Epithelial cell of alveolus of lung (primary cell): Measurements from ENCODE around the gene TMSB4Y. TPM values are rescaled to one million over a fixed set of nuclear protein-coding genes. Genes with fewer than 3 reads are reported as not detected.

Experiments used
- total RNA-seq: library from RNA; depleted of rRNA; stranded (reverse); fragments of >200 nt; gene quantifications from 2 replicates; pipeline ENCODE4 v1.2.1, GENCODE V29; 2015

TMSB4Y gene
- 0.52 TPM in 1 of 2 replicates, not detected in the other for total RNA-seq

DNA sequence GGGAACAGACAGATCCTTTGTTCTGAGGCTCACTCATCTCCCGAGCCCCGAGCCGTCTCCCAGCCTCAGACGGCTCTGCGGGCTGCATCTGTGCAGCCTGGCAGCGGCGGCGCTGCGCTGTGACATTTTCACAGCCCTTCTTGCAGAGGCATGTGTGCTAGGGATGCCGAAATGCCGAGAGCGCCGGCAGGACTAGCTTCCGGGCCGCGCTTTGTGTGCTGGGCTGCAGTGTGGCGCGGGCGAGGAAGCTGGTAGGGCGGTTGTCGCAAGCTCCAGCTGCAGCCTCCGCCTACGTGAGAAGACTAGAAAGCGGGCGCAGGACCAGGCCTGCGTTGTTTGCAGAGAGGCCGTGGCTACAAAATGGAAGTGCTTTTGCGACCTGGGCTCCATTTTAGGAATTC, at the start of gene TMSB4Y:
TSS of gene TMSB4Y (plus strand) at position 332 of the 401 bp plus-strand sequence.

Other genes starting within 250 kb of the TMSB4Y start
- 7.5 TPM in 1 of 2 replicates, not detected in the other for gene UTY, start 223.9 kb upstream of the TMSB4Y start, total RNA-seq